NCI-H1436 treated with DMSO at 0.1 percent for 48 hours (cell line): ENCODE measurements around the gene AKT3.

Experiments used
- DNase-seq: peaks from one replicate; lab custom pipeline; 2025; lab: John Stamatoyannopoulos, UW

Gene AKT3

GRCh38 chr1:243553090-243553489 lies 297.0 kb downstream of the AKT3 start:
- no peak for DNase-seq

GRCh38 chr1:243550276-243550675 lies 299.8 kb downstream of the AKT3 start:
- DNase-seq = no peak

DNA sequence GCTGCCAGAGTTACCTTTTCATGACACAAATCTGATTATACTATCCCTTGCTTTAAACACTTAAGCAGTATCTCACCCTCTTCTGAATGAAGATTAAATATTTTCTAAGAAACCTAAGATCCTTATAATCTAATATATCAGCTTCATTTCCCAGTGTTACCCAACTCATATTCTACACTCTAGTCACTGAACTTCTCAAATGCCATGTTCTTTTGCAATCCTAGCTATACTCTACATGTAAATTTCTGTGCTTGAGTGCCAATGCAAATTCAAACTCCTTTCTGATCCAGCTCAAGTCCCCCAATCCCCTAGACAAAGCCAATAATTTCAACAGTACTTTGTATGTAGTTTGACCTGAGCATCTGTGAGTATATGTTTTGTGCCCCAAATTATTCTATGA lies 300.3 kb downstream of the AKT3 start:
- no peak for DNase-seq

- no peak for DNase-seq
Measured at GRCh38 chr1:243549108-243549507, 300.9 kb downstream of the AKT3 start.

- DNase-seq = no peak
Measured at GRCh38 chr1:243548516-243548915, 301.5 kb downstream of the AKT3 start.

- DNase-seq = no peak
Measured at GRCh38 chr1:243547891-243548290, 302.2 kb downstream of the AKT3 start.

DNA sequence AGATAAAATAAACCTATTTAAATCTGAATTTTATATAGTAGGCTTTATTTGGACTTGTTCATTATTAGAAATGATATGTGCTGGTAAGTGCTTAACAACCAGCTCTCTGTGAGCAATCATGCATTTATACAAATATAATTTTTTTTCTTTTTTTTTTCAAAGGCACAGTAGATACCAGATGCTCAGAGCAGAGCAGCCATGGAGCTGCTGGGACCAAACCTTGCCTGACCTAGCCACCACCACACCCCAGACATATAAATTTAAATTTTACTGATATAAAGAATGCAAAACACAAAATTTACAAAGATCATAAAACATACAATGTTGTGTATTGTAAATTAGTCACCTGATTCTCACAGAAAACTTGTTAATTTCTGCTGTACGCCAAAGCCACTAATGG lies 303.6 kb downstream of the AKT3 start:
- no peak for DNase-seq

DNA sequence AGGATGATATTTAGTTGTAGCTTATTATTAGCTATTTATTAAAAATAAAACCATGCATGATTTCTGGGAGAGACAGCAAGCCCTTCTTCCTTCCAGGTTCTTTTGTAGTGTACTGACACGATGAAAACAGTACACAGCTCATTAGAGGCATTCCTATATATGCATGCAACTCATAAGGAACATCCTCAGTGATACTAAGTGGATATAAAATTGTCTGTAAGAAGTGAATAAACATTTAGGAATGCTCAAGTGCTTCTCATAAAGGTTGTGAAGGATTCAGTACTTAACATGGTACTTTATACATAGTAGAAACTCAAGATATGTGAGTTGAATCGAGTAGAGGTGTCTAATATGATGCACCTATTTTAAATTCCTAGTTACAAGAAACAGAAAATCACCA lies 306.5 kb downstream of the AKT3 start:
- DNase-seq = no peak

DNA sequence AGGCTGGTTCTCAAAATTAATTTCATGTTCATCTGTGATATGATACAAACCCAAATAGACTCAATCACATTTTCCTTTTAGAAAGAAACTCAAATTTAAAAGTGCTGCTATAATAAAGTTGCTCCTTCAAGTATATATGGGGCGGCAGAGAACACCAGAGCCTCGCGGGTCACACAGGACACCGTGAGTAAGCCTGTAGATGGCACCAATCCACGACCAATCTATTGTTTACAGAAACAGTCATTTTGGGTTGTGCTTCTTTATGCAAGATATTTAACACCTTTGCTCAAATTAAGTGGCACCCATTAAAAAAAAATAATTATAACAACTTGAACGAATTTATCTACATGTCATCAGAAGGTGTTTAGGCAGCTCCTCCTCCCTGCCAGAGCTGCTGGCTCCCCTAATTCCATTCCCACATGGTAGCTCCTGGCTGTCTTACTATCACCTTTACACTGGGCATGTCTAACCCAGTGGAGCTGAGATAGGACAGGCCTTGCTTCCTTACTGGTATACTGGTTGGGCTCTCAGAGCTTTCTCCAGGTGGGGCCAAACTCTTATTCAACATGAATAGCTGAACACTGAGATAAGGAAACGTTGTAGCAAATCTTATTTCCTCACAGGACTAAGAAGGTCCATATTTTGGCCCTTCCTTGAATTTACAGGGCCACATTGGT lies 307.2 kb downstream of the AKT3 start:
- no peak for DNase-seq

DNA sequence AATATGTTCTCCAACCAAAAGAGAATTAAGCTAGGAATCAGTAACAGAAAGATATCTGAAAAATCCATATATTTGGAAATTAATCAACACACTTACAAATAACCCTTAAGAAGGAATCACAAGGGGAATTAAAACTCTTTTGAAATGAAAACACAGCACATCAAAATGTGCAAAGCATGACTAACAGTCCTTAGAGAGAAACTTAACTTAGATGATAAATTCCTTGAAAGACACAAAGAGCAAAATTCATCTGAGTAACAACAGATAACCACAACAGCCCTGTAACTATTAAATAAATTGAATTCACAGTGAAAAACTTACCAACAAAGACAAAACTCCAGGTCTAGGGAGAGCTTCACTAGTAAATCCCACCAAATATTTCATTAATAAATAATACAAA lies 310.4 kb downstream of the AKT3 start:
- no peak for DNase-seq

GRCh38 chr1:243535014-243535413 lies 315.0 kb downstream of the AKT3 start:
- no peak for DNase-seq

DNA sequence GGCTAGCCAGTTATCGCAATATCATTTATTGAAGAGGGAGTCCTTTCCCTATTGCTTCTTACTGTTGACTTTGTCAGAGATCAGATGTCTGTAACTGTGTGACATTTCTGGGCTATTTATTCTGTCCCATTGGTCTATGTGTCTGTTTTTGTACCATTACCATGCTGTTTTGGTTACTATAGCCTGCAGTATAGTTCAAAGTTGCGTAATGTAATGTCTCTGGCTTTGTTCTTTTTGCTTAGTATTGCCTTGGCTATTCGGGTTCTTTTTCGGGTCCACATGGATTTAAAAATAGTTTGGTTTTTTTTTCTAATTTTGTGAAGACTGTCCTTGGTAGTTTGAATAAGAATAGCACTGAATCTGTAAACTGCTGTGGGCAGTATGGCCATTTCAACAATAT lies 320.5 kb downstream of the AKT3 start:
- DNase-seq = no peak

- no peak for DNase-seq
Measured at GRCh38 chr1:243528459-243529121, 321.5 kb downstream of the AKT3 start.

DNA sequence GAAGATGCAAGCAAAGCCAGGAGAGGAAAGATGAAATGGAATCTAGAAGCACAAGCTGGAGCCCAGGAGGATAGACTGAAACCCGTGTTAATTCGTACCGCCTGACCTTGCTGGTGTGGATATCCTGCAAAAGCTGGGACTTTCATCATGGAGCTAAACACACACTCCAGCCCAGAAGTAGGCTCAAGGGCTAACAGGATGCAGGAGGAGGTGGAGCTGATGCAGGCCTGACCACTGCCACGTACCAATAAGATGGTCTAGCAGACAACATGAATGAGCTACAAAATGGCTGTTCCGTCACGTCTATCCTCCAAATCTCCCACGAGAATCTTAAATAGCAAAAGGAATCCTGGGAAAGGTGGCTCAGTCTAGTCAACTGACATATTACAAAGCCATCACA lies 323.9 kb downstream of the AKT3 start:
- DNase-seq = no peak

- no peak for DNase-seq
Measured at GRCh38 chr1:243525085-243525487, 325.0 kb downstream of the AKT3 start.

DNA sequence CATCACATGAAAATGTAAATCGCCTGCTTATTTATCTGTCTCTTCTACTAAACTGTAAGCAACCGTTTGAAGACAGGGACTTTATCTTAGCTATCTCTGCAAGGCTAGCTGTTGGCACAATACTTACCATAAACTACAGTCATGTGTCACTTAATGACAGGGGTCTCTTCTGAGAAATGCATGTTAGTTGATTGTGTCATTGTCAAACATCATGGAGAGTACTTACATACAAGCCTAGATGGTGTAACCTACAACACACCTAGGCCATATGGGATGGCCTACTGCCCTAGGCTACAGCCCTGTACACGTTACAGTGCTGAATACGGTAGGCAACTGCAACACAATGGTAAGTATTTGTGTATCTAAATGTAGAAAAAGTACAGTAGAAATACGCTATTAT lies 326.3 kb downstream of the AKT3 start:
- no peak for DNase-seq

DNA sequence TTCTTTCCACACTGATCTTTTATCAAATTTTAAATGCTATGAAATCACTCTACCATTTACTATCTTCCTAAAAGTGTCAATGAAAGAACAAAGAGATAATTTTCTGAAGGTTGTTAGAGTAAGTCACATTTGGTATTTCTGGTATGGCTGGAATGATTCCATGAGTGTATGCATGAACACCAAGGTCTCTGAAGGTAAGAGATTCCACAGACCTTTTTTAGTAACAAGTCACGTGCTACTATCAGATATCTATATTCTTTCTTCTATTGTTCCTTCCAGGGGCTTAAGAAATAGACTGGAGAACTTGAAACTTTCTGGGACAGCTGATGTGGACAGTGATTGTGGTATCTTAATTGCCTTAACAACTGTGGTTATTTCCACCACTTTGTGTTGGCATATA lies 329.2 kb downstream of the AKT3 start:
- no peak for DNase-seq

GRCh38 chr1:243514927-243515326 lies 335.1 kb downstream of the AKT3 start:
- no peak for DNase-seq

GRCh38 chr1:243513726-243514491 lies 336.1 kb downstream of the AKT3 start:
- DNase-seq = no peak

- no peak for DNase-seq
Measured at GRCh38 chr1:243510928-243511327, 339.1 kb downstream of the AKT3 start.

- no peak for DNase-seq
Measured at GRCh38 chr1:243508943-243509342, 341.1 kb downstream of the AKT3 start.

- DNase-seq = no peak
Measured at GRCh38 chr1:243508303-243508713, 341.7 kb downstream of the AKT3 start.

DNA sequence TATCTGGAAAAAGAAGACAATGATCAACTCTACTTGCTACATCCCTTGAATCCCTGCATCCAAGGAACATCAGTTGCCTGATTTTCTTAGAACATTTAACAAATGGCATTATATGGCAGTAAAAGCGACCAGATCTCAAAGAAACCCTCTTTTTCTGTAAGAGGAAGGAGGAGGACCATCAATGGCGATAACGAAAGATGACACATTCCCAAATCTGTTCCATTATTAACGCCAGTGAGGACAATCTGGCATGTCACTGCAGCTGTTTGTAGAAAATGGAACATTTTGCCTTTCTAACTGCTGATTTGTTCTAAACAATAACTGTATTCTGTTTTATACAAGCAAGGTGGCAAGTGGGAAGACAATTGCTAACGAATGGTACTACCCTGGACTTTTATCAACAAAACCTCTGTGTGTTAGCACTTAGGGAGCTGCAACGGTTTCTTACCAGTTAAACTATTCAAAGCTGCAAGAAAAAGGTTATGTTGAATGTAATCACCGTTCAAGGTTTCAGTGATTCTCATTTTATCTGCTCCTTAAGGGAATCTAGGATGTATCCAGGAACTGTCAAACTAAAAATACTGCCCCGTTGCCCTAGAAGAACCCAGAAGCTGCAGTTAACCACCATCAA lies 342.3 kb downstream of the AKT3 start:
- no peak for DNase-seq
